ENCODE data around the gene AKAP9. TPM values are rescaled to one million over a fixed set of nuclear protein-coding genes. Genes with fewer than 3 reads are reported as not detected.
"Not testable (repeated sequence)": the region's sequence is repeated elsewhere in the genome, so short reads cannot be mapped to it uniquely, and the experiment has no call there.

AKAP9 gene
- total RNA-seq, 1 experiment from 2014 or later = 62.6 TPM

GRCh38 chr7:92135052-92135889 is 194.6 kb downstream of the AKAP9 start:
- intact Hi-C loops (cut with micrococcal nuclease; ENCODE audit: unreplicated experiment) = no loop called here
- no peaks in the 10 kb centered on the region for H3K27me3 ChIP-seq (replicated peaks; ENCODE audit: insufficient read depth, low read depth, low read length, poor library complexity)
- peak overlapping the region; percentile 99 for H3K27ac ChIP-seq (ENCODE audit: low read depth, low read length, poor library complexity, severe bottlenecking)
- DNase-seq (ENCODE audit: low spot score) = peak; percentile 45
- BruUV-seq (replicated peaks) = TSS peak; percentile 88
- H3K9me3 ChIP-seq (ENCODE audit: low read depth, low read length, poor library complexity, severe bottlenecking) = peaks cover 4% of the 10 kb centered on the region
- ChIA-PET POLR2A (ENCODE audit: low non-redundant PET) (interaction anchor here (0.6 kb wide), 1 partner anchor 305 kb away, joined by 3 read pairs; no protein-coding TSS in a partner anchor), CTCF (no interaction called here)
- H3K4me3 ChIP-seq (ENCODE audit: low read depth, low read length, poor library complexity, severe bottlenecking) = peak overlapping the region; percentile 94
- H3K36me3 ChIP-seq (ENCODE audit: insufficient read depth, low read length, poor library complexity, severe bottlenecking) = peaks cover 14% of the 10 kb centered on the region
- TF ChIP-seq EZH2 (IDR thresholded peaks at IDR 0.05; ENCODE audit: borderline replicate concordance, low read depth, low read length, poor library complexity, severe bottlenecking) = no peak
- TF ChIP-seq CTCF (conservative IDR thresholded peaks at IDR 0.05; ENCODE audit: low read depth, low read length) = no peak
- peaks cover 12% of the 10 kb centered on the region for H3K4me1 ChIP-seq (ENCODE audit: insufficient read depth, low read length, poor library complexity, severe bottlenecking)

GRCh38 chr7:92137557-92137956 is 196.9 kb downstream of the AKAP9 start:
- ChIA-PET POLR2A (ENCODE audit: low non-redundant PET) (interaction anchor here (0.6 kb wide), 1 partner anchor 210 kb away, joined by 4 read pairs; no protein-coding TSS in a partner anchor), CTCF (no interaction called here)
- Histone ChIP-seq H3K4me1 (ENCODE audit: insufficient read depth, low read length, poor library complexity, severe bottlenecking) (no peaks in the 10 kb centered on the region), H3K36me3 (ENCODE audit: insufficient read depth, low read length, poor library complexity, severe bottlenecking) (no peaks in the 10 kb centered on the region), H3K27ac (ENCODE audit: low read depth, low read length, poor library complexity, severe bottlenecking) (no peak overlapping the region), H3K27me3 (replicated peaks; ENCODE audit: insufficient read depth, low read depth, low read length, poor library complexity) (no peaks in the 10 kb centered on the region), H3K9me3 (ENCODE audit: low read depth, low read length, poor library complexity, severe bottlenecking) (peaks cover 4% of the 10 kb centered on the region), H3K4me3 (ENCODE audit: low read depth, low read length, poor library complexity, severe bottlenecking) (no peak overlapping the region)
- TF ChIP-seq EZH2 (IDR thresholded peaks at IDR 0.05; ENCODE audit: borderline replicate concordance, low read depth, low read length, poor library complexity, severe bottlenecking) (no peak), CTCF (conservative IDR thresholded peaks at IDR 0.05; ENCODE audit: low read depth, low read length) (no peak)
- peak; percentile 10 for DNase-seq (ENCODE audit: low spot score)
- no TSS peak for BruUV-seq (replicated peaks)
- intact Hi-C loops (cut with micrococcal nuclease; ENCODE audit: unreplicated experiment) = no loop called here

GRCh38 chr7:92141161-92141560 is 200.5 kb downstream of the AKAP9 start:
- Histone ChIP-seq H3K36me3 (ENCODE audit: insufficient read depth, low read length, poor library complexity, severe bottlenecking) (no peaks in the 10 kb centered on the region), H3K4me3 (ENCODE audit: low read depth, low read length, poor library complexity, severe bottlenecking) (no peak overlapping the region), H3K4me1 (ENCODE audit: insufficient read depth, low read length, poor library complexity, severe bottlenecking) (no peaks in the 10 kb centered on the region), H3K27ac (ENCODE audit: low read depth, low read length, poor library complexity, severe bottlenecking) (no peak overlapping the region), H3K9me3 (ENCODE audit: low read depth, low read length, poor library complexity, severe bottlenecking) (peaks cover 4% of the 10 kb centered on the region), H3K27me3 (replicated peaks; ENCODE audit: insufficient read depth, low read depth, low read length, poor library complexity) (no peaks in the 10 kb centered on the region)
- DNase-seq (ENCODE audit: low spot score) = no peak
- intact Hi-C loops (cut with micrococcal nuclease; ENCODE audit: unreplicated experiment) = no loop called here
- BruUV-seq (replicated peaks) = no TSS peak
- ChIA-PET POLR2A (ENCODE audit: low non-redundant PET) (no interaction called here), CTCF (no interaction called here)
- no peak for TF ChIP-seq EZH2 (IDR thresholded peaks at IDR 0.05; ENCODE audit: borderline replicate concordance, low read depth, low read length, poor library complexity, severe bottlenecking)
- TF ChIP-seq CTCF (conservative IDR thresholded peaks at IDR 0.05; ENCODE audit: low read depth, low read length) = no peak

DNA sequence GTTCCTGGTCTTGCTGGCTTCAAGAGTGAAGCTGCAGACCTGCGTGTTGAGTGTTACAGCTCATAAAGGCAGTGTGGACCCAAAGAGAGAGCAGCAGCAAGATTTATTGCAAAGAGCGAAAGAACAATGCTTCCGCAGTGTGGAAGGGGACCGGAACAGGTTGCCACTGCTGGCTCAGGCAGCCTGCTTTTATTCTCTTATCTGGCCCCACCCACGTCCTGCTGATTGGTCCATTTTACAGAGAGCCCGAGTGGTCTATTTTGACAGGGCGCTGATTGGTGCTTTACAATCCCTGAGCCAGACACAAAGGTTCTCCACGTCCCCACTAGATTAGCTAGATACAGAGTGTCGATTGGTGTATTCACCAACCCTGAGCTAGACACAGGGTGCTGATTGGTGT is 202.1 kb downstream of the AKAP9 start:
- H3K27me3 ChIP-seq (replicated peaks; ENCODE audit: insufficient read depth, low read depth, low read length, poor library complexity); CTCF ChIA-PET: not testable (repeated sequence)

DNA sequence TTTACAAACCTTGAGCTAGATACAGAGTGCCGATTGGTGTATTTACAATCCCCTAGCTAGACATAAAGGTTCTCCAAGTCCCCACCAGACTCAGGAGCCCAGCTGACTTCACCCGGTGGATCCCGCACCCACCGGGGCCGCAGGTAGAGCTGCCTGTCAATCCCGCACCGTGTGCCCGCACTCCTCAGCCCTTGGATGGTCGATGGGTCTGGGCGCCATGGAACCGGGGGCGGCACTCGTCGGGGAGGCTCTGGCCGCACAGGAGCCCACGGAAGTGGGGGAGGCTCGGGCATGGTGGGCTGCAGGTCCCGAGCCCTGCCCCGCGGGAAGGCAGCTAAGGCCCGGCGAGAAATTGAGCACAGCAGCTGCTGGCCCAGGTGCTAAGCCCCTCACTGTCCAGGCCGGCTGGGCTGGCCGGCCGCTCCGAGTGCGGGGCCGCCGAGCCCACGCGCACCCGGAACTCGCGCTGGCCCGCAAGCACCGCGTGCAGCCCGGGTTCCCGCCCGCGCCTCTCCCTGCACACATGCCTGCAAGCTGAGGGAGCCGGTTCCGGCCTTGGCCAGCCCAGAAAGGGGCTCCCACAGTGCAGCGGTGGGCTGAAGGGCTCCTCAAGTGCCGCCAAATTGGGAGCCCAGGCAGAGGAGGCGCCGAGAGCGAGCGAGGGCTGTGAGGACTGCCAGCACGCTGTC is 202.7 kb downstream of the AKAP9 start:
- H3K4me1 ChIP-seq (ENCODE audit: insufficient read depth, low read length, poor library complexity, severe bottlenecking); H3K9me3 ChIP-seq (ENCODE audit: low read depth, low read length, poor library complexity, severe bottlenecking); POLR2A ChIA-PET (ENCODE audit: low non-redundant PET); BruUV-seq (replicated peaks); intact Hi-C loops (cut with micrococcal nuclease; ENCODE audit: unreplicated experiment); CTCF ChIA-PET; H3K27ac ChIP-seq (ENCODE audit: low read depth, low read length, poor library complexity, severe bottlenecking); H3K27me3 ChIP-seq (replicated peaks; ENCODE audit: insufficient read depth, low read depth, low read length, poor library complexity); H3K4me3 ChIP-seq (ENCODE audit: low read depth, low read length, poor library complexity, severe bottlenecking); H3K36me3 ChIP-seq (ENCODE audit: insufficient read depth, low read length, poor library complexity, severe bottlenecking); DNase-seq (ENCODE audit: low spot score): not testable (repeated sequence)

More for the DNA sequence above, 202.1 kb downstream of the AKAP9 start:
- H3K9me3 ChIP-seq (ENCODE audit: low read depth, low read length, poor library complexity, severe bottlenecking); BruUV-seq (replicated peaks); DNase-seq (ENCODE audit: low spot score); intact Hi-C loops (cut with micrococcal nuclease; ENCODE audit: unreplicated experiment); H3K36me3 ChIP-seq (ENCODE audit: insufficient read depth, low read length, poor library complexity, severe bottlenecking); H3K27ac ChIP-seq (ENCODE audit: low read depth, low read length, poor library complexity, severe bottlenecking); H3K4me3 ChIP-seq (ENCODE audit: low read depth, low read length, poor library complexity, severe bottlenecking); H3K4me1 ChIP-seq (ENCODE audit: insufficient read depth, low read length, poor library complexity, severe bottlenecking); POLR2A ChIA-PET (ENCODE audit: low non-redundant PET): not testable (repeated sequence)

Data from A673 (cell line).